Skeletal muscle tissue (tissue), 4 donors: Measurements from ENCODE around the gene HHEX. TPM values are rescaled to one million over a fixed set of nuclear protein-coding genes. Genes with fewer than 3 reads are reported as not detected.

Experiments used
- H3K27ac ChIP-seq: one replicate; pipeline ENCODE4 v1.7.0; 2013; ENCODE audit warnings: mild to moderate bottlenecking, low read depth, low read length, inconsistent platforms
- H3K27me3 ChIP-seq, 3 donors: one replicate each; pipeline ENCODE4 v1.7.0; 2013; ENCODE audit warnings: low read length in 3 of 3; ENCODE audit not compliant: control insufficient read depth in 3 of 3, insufficient read depth in 3 of 3
- H3K36me3 ChIP-seq, 3 donors: one replicate each; pipeline ENCODE4 v1.7.0; 2013; ENCODE audit warnings: low read length in 3 of 3; ENCODE audit not compliant: control insufficient read depth in 3 of 3, insufficient read depth in 3 of 3
- H3K4me1 ChIP-seq, 3 donors: one replicate each; pipeline ENCODE4 v1.7.0; 2013; ENCODE audit warnings: low read length in 3 of 3, mild to moderate bottlenecking in 3 of 3; ENCODE audit not compliant: control insufficient read depth in 3 of 3, insufficient read depth in 3 of 3
- H3K4me3 ChIP-seq, 3 donors: one replicate each; pipeline ENCODE4 v1.7.0; 2013; ENCODE audit warnings: low read length in 3 of 3
- H3K9ac ChIP-seq, 3 donors: one replicate each; pipeline ENCODE4 v1.7.0; 2013; ENCODE audit warnings: low read length in 3 of 3, mild to moderate bottlenecking in 3 of 3, moderate library complexity in 2 of 3, low read depth in 1 of 3
- H3K9me3 ChIP-seq, 3 donors: one replicate each; pipeline ENCODE4 v1.7.0; 2013; ENCODE audit warnings: low read length in 3 of 3; ENCODE audit not compliant: control insufficient read depth in 3 of 3
- total RNA-seq: library from RNA; depleted of rRNA; stranded (reverse); fragments of >200 nt; gene quantifications from one replicate; pipeline ENCODE4 v1.2.3, GENCODE V29; 2014
- donor health status: Osteomylitis.

Gene HHEX
- total RNA-seq, 1 donor from 2014 or later, result 3.1 TPM

GRCh38 chr10:92702301-92702916, 12.7 kb downstream of the HHEX start:
- no peaks in the 10 kb centered on the region for H3K36me3 ChIP-seq
- no peak overlapping the region for H3K4me3 ChIP-seq
- H3K9me3 ChIP-seq, result no peaks in the 10 kb centered on the region
- H3K27ac ChIP-seq, result no peak overlapping the region
- peaks cover 12 to 27% (median 14%) of the 10 kb centered on the region in 3 donors for H3K27me3 ChIP-seq
- peaks cover 4 to 11% (median 11%) of the 10 kb centered on the region in 3 donors for H3K4me1 ChIP-seq
- no peak overlapping the region for H3K9ac ChIP-seq

DNA sequence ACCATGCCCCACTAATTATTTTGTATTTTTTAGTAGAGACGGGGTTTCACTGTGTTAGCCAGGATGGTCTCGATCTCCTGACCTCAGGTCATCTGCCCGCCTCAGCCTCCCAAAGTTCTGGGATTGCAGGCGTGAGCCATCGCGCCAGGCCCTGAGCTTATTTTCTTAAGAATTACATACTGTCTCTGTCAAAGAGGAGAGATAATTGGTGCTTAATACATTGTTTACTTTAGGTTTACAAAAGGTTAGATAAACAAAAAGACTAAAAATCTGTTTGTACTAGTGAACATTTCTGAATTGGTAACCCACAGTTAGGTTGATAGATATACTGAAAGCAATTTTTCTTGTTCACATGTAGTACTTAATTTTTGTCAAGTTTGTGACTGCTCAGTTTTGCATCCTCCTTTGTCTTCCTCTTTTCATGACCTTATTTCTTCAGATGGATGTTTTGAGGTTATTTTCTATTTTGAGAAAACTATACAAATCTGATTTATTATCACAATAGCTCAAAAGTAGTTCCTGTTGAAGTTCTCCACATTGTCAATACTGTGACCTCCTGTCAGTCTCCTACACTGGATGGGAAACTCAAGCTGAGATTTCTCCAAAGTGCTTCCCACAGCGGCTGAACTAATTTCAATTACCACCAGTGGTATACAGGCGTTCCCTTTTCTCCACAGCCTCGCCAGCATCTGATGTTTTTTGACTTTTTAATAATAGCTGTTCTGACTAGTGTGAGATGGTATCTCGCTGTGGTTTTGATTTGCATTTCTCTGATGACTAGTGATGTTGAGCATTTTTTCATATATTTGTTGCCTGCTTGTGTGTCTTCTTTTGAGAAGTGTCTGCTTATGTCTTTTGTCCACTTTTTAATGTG, 22.5 kb downstream of the HHEX start:
- H3K4me3 ChIP-seq, result no peak overlapping the region
- no peaks in the 10 kb centered on the region for H3K4me1 ChIP-seq
- H3K9me3 ChIP-seq, result no peaks in the 10 kb centered on the region
- H3K9ac ChIP-seq, result no peak overlapping the region
- H3K27me3 ChIP-seq, result peaks cover 3 to 11% (median 6%) of the 10 kb centered on the region in 3 donors
- H3K36me3 ChIP-seq, result no peaks in the 10 kb centered on the region
- no peak overlapping the region for H3K27ac ChIP-seq

DNA sequence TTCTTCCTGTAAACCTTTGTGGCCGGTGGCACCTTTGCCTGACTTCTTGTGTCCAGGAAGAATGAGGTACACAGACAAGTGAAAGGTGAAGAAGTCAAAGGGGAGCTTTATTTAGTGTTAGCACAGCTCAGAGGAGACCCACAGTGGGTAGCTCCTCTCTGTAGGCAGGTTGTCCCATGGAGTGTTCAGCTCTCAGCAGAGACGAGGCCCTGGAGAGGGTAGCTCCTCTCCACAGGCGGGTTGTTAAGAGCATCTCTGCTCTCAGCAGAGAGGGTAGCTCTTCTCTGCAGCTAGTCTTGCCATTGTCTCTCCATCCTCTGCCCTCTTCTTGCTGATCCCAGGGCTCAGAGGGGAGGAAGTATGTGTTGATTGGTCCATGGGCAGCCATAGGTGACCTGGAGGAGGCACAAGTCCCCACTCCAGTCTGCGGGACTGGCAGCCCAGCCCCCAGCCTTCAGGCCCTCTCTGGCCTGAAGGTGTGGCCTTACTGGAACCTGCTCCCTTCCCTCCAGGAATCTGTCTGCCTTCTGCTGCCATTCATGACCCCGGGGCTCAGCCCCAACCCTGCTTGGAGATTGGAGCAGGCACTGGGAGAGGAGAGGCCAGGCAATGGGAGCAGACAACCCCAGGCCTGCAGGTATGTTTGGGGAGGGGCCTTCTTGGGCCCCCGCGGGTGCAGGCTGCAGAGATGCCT, 24.5 kb downstream of the HHEX start:
- Histone ChIP-seq H3K4me1 (no peaks in the 10 kb centered on the region), H3K27me3 (peaks cover 4 to 11% (median 6%) of the 10 kb centered on the region in 3 donors), H3K9ac (no peak overlapping the region), H3K27ac (no peak overlapping the region), H3K4me3 (no peak overlapping the region), H3K36me3 (no peaks in the 10 kb centered on the region), H3K9me3 (no peaks in the 10 kb centered on the region)

DNA sequence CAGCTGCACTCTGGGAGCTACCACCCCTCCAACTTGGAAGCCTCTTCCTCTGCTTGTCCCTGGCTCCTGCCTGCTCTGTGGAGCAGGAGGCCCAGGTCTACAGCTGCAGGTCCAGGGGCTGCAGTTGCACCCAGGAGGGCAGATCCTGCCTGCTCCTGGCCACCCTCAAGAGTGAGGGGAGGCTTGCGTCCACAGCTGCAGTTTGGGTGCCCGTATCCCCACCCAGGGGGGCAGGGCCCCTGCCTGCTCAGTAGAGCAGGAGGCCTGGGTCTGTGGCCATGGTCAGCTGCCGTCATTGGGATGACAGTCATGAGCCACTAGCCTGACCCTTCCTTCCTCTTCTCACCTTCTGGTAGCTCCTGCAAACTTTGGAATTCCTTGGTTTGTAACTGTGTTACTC, 25.1 kb downstream of the HHEX start:
- Histone ChIP-seq H3K27ac (no peak overlapping the region), H3K9ac (no peak overlapping the region), H3K4me1 (no peaks in the 10 kb centered on the region), H3K36me3 (no peaks in the 10 kb centered on the region), H3K9me3 (no peaks in the 10 kb centered on the region), H3K27me3 (peaks cover 4 to 11% (median 6%) of the 10 kb centered on the region in 3 donors), H3K4me3 (no peak overlapping the region)

DNA sequence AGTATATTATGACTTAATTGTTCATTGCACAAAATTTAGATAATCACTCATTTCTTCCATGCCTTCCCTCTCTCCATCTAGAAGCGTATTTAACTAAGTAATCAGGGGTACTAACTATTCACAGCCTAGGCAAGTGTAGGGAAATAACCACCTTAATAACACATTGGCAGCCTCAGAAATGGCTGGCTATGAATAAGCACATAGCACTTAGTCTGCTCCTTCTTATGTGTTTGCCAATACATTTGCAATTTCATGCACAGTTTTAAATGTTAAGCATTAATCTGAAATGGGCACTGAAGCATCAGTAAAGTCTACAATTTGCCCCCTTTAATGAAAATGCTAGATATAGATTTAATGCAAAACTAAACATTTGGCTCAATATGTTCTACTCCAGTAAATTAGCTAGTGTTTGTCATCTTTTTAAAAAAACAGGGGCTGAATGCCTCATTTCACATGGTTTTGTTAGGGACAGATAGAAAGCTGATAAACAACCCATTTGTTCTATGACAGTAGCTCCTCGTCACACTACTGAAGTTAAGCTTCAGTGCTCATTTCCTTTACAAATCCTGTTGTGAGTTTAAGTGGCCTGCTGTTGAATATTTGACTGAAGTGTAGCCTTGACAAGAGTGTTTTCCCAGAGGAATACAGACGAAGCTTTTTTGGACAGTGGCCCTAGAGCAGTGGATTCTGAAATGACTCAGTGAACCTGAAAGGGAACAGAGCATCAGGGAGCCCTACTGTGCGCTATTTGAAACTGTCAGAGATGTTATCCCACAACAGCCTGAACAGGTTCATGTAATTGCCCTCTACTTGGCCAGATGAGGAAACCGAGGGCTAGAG, 30.5 kb downstream of the HHEX start:
- H3K36me3 ChIP-seq, result no peaks in the 10 kb centered on the region
- H3K4me1 ChIP-seq, result no peaks in the 10 kb centered on the region
- H3K9me3 ChIP-seq, result no peaks in the 10 kb centered on the region
- H3K9ac ChIP-seq, result no peak overlapping the region
- peaks cover 2 to 4% (median 3%) of the 10 kb centered on the region in 3 donors for H3K27me3 ChIP-seq
- H3K27ac ChIP-seq, result no peak overlapping the region
- H3K4me3 ChIP-seq, result no peak overlapping the region

DNA sequence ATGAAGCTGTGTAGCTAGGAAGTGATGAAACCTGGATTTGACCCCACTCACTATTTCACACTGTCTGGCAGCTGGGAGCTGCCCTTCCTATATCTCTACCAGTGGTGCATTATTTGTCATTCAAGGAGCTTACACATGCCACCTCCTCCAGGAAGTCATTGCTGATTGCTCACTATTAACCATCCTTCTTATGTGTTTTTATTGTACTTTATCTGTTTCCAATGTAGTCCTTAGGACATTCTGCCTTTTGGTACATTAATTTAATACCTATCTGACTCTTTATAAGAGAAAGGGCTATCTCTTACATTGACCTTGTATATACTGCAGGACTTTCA, 31.0 kb downstream of the HHEX start:
- Histone ChIP-seq H3K27ac (no peak overlapping the region), H3K36me3 (no peaks in the 10 kb centered on the region), H3K4me1 (no peaks in the 10 kb centered on the region), H3K4me3 (no peak overlapping the region), H3K9ac (no peak overlapping the region), H3K9me3 (no peaks in the 10 kb centered on the region), H3K27me3 (peaks cover 1 to 4% (median 3%) of the 10 kb centered on the region in 3 donors)

DNA sequence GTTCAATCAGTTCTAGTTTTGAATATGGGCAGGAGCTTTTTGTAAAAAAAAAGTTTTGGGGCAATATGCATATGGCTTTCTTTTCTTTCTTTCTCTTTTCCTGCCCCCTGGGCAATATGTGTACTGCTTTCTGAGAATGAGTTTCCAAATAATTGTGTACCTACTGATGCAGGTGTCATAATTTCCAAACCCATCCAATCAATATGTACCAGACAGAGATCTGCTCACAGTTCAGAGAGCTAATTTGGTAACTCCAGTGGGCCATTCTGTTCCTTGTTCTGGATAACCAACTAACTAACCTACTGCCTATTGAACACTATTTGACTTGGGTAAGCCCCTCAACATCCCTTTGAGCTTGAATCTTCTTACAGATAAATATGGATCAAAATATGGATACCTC, 32.6 kb downstream of the HHEX start:
- no peaks in the 10 kb centered on the region for H3K9me3 ChIP-seq
- no peak overlapping the region for H3K27ac ChIP-seq
- no peaks in the 10 kb centered on the region for H3K27me3 ChIP-seq
- no peaks in the 10 kb centered on the region for H3K4me1 ChIP-seq
- no peak overlapping the region for H3K9ac ChIP-seq
- H3K4me3 ChIP-seq, result no peak overlapping the region
- no peaks in the 10 kb centered on the region for H3K36me3 ChIP-seq

DNA sequence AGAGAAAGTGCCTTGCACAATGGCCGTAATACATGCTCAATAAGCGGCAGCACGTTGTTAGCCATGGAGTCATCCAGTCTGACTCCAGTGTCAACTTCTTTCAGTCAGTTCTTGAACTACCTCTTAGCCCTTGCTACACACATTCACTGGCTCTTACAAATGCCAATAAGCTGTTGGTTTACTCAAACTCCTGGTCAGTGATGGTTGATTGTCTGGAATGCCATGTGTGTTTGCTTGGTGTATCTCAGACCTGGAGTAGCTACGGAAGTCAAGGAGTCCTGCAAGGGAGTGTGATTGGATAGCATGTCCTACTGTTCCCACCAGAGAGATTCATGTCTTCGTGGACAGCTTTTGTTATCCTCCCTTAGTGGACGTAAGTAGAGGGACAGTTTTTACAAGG, 37.4 kb downstream of the HHEX start:
- no peak overlapping the region for H3K9ac ChIP-seq
- no peak overlapping the region for H3K27ac ChIP-seq
- no peaks in the 10 kb centered on the region for H3K27me3 ChIP-seq
- H3K9me3 ChIP-seq, result no peaks in the 10 kb centered on the region
- H3K36me3 ChIP-seq, result no peaks in the 10 kb centered on the region
- H3K4me1 ChIP-seq, result no peaks in the 10 kb centered on the region
- no peak overlapping the region for H3K4me3 ChIP-seq

- H3K9me3 ChIP-seq, result no peaks in the 10 kb centered on the region
- H3K9ac ChIP-seq, result no peak overlapping the region
- no peaks in the 10 kb centered on the region for H3K36me3 ChIP-seq
- no peak overlapping the region for H3K4me3 ChIP-seq
- H3K27me3 ChIP-seq, result no peaks in the 10 kb centered on the region
- no peak overlapping the region for H3K27ac ChIP-seq
- H3K4me1 ChIP-seq, result no peaks in the 10 kb centered on the region
These were observed 37.8 kb downstream of the HHEX start for GRCh38 chr10:92727550-92727949.
